WTC11 (cell line): Measurements from ENCODE around the gene SLIT3. TPM values are rescaled to one million over a fixed set of nuclear protein-coding genes. Genes with fewer than 3 reads are reported as not detected.

Source experiments
- ATAC-seq: fragments of 200-7000 bp; cut with Tn5 transposase; 2 replicates; pipeline ENCODE4 v1.10.0; 2021; ENCODE audit warnings: mild to moderate bottlenecking, moderate library complexity
- CTCF ChIA-PET: fragments of 300-600 bp; sonication (Branson Sonifier 250); formaldehyde crosslinking; loops from one replicate; lab custom pipeline; 2021; ENCODE audit warnings: antibody characterized with exemption; lab: Charles Lee
- POLR2A ChIA-PET: fragments of 350-600 bp; sonication (Branson Sonifier 250); formaldehyde crosslinking; loops from one replicate; lab custom pipeline; 2021; ENCODE audit warnings: antibody characterized with exemption; lab: Charles Lee
- DNase-seq: peaks from one replicate; pipeline ENCODE4 v3.0.0; 2021; ENCODE audit warnings: low spot score
- H3K27ac Mint-ChIP-seq: 2 replicates; pipeline ENCODE4 v1.8.0; 2021; ENCODE audit warnings: mixed read lengths
- H3K27me3 Mint-ChIP-seq: 2 replicates; pipeline ENCODE4 v1.8.0; 2021; ENCODE audit warnings: low read depth, mild to moderate bottlenecking, moderate library complexity, mixed read lengths
- H3K36me3 Mint-ChIP-seq: 2 replicates; pipeline ENCODE4 v1.8.0; 2021; ENCODE audit warnings: mixed read lengths
- H3K4me1 Mint-ChIP-seq: 2 replicates; pipeline ENCODE4 v1.8.0; 2022; ENCODE audit warnings: mixed read lengths
- H3K4me3 Mint-ChIP-seq: 2 replicates; pipeline ENCODE4 v1.8.0; 2021; ENCODE audit warnings: mild to moderate bottlenecking, moderate library complexity, mixed read lengths
- H3K9me3 Mint-ChIP-seq: 2 replicates; pipeline ENCODE4 v1.8.0; 2021; ENCODE audit warnings: mixed read lengths
- ATF1 ChIP-seq: sonication (generic); formaldehyde crosslinking; IDR thresholded peaks from 2 replicates; pipeline ENCODE4 v1.8.1; 2023; ENCODE audit warnings: mild to moderate bottlenecking, moderate library complexity, missing genetic modification reagents
- ATF2 ChIP-seq: sonication (generic); formaldehyde crosslinking; IDR thresholded peaks from 2 replicates; pipeline ENCODE4 v1.8.1; 2022; ENCODE audit warnings: low read depth, missing genetic modification reagents, borderline replicate concordance
- ATF6 ChIP-seq: sonication (generic); formaldehyde crosslinking; IDR thresholded peaks from 2 replicates; pipeline ENCODE4 v1.8.1; 2023; ENCODE audit warnings: mild to moderate bottlenecking, missing genetic modification reagents
- CDX4 ChIP-seq: fragments of 250-450 bp; sonication (Bioruptor Pico); IDR thresholded peaks from 2 replicates; pipeline ENCODE4 v1.9.0; 2021; ENCODE audit warnings: moderate library complexity, mild to moderate bottlenecking, inconsistent platforms, borderline replicate concordance
- E2F5 ChIP-seq: sonication (generic); formaldehyde crosslinking; IDR thresholded peaks from 2 replicates; pipeline ENCODE4 v1.8.1; 2022; ENCODE audit warnings: mild to moderate bottlenecking, moderate library complexity, missing genetic modification reagents
- EMX1 ChIP-seq: fragments of 250-450 bp; sonication (Bioruptor Pico); IDR thresholded peaks from 2 replicates; pipeline ENCODE4 v1.8.0; 2021; ENCODE audit warnings: mild to moderate bottlenecking
- ESRRA ChIP-seq: sonication (generic); formaldehyde crosslinking; IDR thresholded peaks from 2 replicates; pipeline ENCODE4 v1.8.1; 2022; ENCODE audit warnings: mild to moderate bottlenecking, missing genetic modification reagents, borderline replicate concordance
- FOXP1 ChIP-seq: sonication (generic); formaldehyde crosslinking; IDR thresholded peaks from 2 replicates; pipeline ENCODE4 v1.8.0; 2022; ENCODE audit warnings: missing genetic modification reagents, mild to moderate bottlenecking, moderate library complexity, borderline replicate concordance
- GABPB1 ChIP-seq: sonication (generic); formaldehyde crosslinking; IDR thresholded peaks from 2 replicates; pipeline ENCODE4 v1.8.1; 2023; ENCODE audit warnings: mild to moderate bottlenecking, missing genetic modification reagents
- HMGA2 ChIP-seq: fragments of 250-450 bp; sonication (Bioruptor Pico); IDR thresholded peaks from 2 replicates; pipeline ENCODE4 v1.4.0; 2021; ENCODE audit warnings: mild to moderate bottlenecking, moderate library complexity
- KAT7 ChIP-seq: sonication (generic); formaldehyde crosslinking; IDR thresholded peaks from 2 replicates; pipeline ENCODE4 v1.8.1; 2023; ENCODE audit warnings: missing genetic modification reagents, mild to moderate bottlenecking, borderline replicate concordance
- NFATC4 ChIP-seq: fragments of 250-450 bp; sonication (Bioruptor Pico); IDR thresholded peaks from 2 replicates; pipeline ENCODE4 v1.9.0; 2021; ENCODE audit warnings: mild to moderate bottlenecking
- ZNF317 ChIP-seq: sonication (generic); formaldehyde crosslinking; IDR thresholded peaks from 2 replicates; pipeline ENCODE4 v1.8.1; 2023; ENCODE audit warnings: low read depth, mild to moderate bottlenecking, moderate library complexity, missing genetic modification reagents, borderline replicate concordance
- total RNA-seq: library from RNA; stranded (reverse); gene quantifications from 3 replicates; pipeline ENCODE4 v1.2.3, GENCODE V29; 2021
- TF ChIP-seq, protein P1 (sequence below): fragments of 250-450 bp; sonication (Bioruptor Pico); IDR thresholded peaks from 2 replicates; pipeline ENCODE4 v2.1.2; 2022; ENCODE audit warnings: mild to moderate bottlenecking, moderate library complexity
- TF ChIP-seq, protein P2 (sequence below): sonication (generic); formaldehyde crosslinking; IDR thresholded peaks from 2 replicates; pipeline ENCODE4 v1.8.1; 2023; ENCODE audit warnings: mild to moderate bottlenecking, missing genetic modification reagents
- TF ChIP-seq, protein P3 (sequence below): fragments of 250-450 bp; sonication (Bioruptor Pico); conservative IDR thresholded peaks from 2 replicates; pipeline ENCODE4 v1.9.0; 2021; ENCODE audit warnings: mild to moderate bottlenecking
- TF ChIP-seq, protein P4 (sequence below): sonication (generic); formaldehyde crosslinking; IDR thresholded peaks from 2 replicates; pipeline ENCODE4 v1.8.1; 2023; ENCODE audit warnings: mild to moderate bottlenecking, missing genetic modification reagents, moderate library complexity

Gene SLIT3
- total RNA-seq, 1 experiment from 2014 or later, result 1.9 TPM

DNA sequence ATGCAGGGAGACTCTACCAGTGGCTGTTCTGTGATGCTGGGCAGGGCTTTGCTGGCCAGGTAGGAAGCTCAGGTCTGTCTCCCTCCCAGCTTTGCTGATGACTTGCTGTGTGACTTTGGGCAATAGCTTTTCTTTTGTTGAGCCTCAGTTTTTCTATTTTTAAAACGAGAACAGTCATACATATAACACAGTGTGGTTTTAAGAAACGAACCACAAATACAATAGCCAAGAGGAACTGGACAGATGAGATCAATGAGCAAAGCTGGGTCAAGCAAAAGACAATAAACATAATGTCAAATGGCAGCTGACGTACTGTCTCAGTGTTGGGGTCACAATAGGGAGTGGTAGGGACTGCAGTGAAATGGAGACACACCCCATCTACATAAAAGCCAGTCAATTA, 20.2 kb downstream of the SLIT3 start:
- Mint-ChIP-seq H3K4me1 (peaks cover 25% of the 10 kb centered on the region), H3K9me3 (no peaks in the 10 kb centered on the region), H3K27me3 (no peaks in the 10 kb centered on the region; the same call in 1 of the 2 replicates)
- no peak for DNase-seq
- ATAC-seq, result no peak
- TF ChIP-seq HMGA2 (CRISPR knock-in tag) (no peak), ATF6 (CRISPR knock-in tag) (no peak), CDX4 (CRISPR knock-in tag) (no peak)
- TF ChIP-seq, protein P1, sequence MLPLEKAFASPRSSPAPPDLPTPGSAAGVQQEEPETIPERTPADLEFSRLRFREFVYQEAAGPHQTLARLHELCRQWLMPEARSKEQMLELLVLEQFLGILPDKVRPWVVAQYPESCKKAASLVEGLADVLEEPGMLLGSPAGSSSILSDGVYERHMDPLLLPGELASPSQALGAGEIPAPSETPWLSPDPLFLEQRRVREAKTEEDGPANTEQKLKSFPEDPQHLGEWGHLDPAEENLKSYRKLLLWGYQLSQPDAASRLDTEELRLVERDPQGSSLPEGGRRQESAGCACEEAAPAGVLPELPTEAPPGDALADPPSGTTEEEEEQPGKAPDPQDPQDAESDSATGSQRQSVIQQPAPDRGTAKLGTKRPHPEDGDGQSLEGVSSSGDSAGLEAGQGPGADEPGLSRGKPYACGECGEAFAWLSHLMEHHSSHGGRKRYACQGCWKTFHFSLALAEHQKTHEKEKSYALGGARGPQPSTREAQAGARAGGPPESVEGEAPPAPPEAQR, result no peak
- TF ChIP-seq, all 79 proteins: peak for 0
- no peak overlapping the region for H3K27ac Mint-ChIP-seq
- no peak overlapping the region for H3K4me3 Mint-ChIP-seq
- ChIA-PET CTCF (interaction anchor here (0.6 to 2.3 kb wide), 3 partner anchors 9 to 81 kb away, joined by 3 to 6 read pairs (median 4); partner anchors contain the start of gene SLIT3), POLR2A (no interaction called here)
- no peaks in the 10 kb centered on the region for H3K36me3 Mint-ChIP-seq

GRCh38 chr5:169280286-169280685, 20.7 kb downstream of the SLIT3 start:
- Mint-ChIP-seq H3K27ac (no peak overlapping the region), H3K27me3 (no peaks in the 10 kb centered on the region; the same call in 1 of the 2 replicates), H3K9me3 (no peaks in the 10 kb centered on the region), H3K36me3 (no peaks in the 10 kb centered on the region), H3K4me1 (peaks cover 25% of the 10 kb centered on the region), H3K4me3 (no peak overlapping the region)
- POLR2A ChIA-PET, result no interaction called here
- CTCF ChIA-PET, result interaction anchor here (1.1 to 2.3 kb wide), 3 partner anchors 9 to 21 kb away, joined by 4 to 7 read pairs (median 6); partner anchors contain the start of gene SLIT3
- ATAC-seq (no peak), DNase-seq (no peak)
- TF ChIP-seq GABPB1 (no peak), ESRRA (no peak), E2F5 (CRISPR knock-in tag) (no peak), ATF2 (no peak), ZNF317 (no peak), KAT7 (no peak), NFATC4 (no peak), ATF1 (no peak), EMX1 (CRISPR knock-in tag) (no peak), FOXP1 (no peak)
- TF ChIP-seq, protein P2, sequence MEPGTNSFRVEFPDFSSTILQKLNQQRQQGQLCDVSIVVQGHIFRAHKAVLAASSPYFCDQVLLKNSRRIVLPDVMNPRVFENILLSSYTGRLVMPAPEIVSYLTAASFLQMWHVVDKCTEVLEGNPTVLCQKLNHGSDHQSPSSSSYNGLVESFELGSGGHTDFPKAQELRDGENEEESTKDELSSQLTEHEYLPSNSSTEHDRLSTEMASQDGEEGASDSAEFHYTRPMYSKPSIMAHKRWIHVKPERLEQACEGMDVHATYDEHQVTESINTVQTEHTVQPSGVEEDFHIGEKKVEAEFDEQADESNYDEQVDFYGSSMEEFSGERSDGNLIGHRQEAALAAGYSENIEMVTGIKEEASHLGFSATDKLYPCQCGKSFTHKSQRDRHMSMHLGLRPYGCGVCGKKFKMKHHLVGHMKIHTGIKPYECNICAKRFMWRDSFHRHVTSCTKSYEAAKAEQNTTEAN (CRISPR knock-in tag), result no peak
- TF ChIP-seq, protein P1, result no peak
- TF ChIP-seq, protein P3, sequence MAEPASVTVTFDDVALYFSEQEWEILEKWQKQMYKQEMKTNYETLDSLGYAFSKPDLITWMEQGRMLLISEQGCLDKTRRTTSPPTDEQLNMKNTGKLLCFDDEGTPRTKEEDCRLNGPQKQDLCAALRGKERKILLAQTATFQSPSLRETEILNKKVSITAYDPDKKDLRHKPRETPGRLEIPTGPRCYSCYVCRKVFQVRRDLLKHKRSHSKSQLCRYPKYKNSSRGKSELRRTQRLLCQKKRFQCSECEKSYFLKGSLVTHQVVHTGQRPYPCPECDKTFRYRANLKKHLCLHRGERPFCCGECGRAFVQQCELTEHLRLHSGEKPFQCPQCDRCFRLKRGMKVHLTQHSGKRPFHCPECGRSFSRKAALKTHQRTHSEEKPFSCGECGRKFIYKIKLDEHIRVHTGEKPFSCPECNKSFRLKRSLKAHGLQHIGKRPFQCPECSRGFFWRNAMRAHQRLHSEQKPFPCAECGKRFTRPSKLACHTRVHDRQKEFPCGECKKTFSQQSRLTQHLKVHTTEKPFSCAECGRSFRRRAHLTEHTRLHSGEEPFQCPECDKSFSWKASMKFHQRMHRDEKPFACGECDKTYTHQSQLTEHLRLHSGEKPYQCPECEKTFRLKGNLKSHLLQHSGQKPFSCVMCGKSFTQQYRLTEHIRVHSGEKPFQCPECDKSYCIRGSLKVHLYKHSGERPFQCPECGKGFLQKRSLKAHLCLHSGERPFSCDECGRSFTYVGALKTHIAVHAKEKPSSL (CRISPR knock-in tag), result no peak
- TF ChIP-seq, protein P4, sequence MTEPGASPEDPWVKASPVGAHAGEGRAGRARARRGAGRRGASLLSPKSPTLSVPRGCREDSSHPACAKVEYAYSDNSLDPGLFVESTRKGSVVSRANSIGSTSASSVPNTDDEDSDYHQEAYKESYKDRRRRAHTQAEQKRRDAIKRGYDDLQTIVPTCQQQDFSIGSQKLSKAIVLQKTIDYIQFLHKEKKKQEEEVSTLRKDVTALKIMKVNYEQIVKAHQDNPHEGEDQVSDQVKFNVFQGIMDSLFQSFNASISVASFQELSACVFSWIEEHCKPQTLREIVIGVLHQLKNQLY (CRISPR knock-in tag), result no peak
